B cell (primary cell): ENCODE measurements around the gene PDCD7. TPM values are rescaled to one million over a fixed set of nuclear protein-coding genes. Genes with fewer than 3 reads are reported as not detected.

ENCODE experiments used
- ATAC-seq: fragments of 200-7000 bp; cut with Tn5 transposase; one replicate; pipeline ENCODE4 v1.10.0; 2021; ENCODE audit warnings: low read depth, mild to moderate bottlenecking, moderate number of reproducible peaks, moderate library complexity
- CTCF ChIA-PET: fragments of 350-600 bp; sonication (Branson Sonifier 250); formaldehyde crosslinking; loops from one replicate; lab custom pipeline; 2021; ENCODE audit warnings: antibody characterized with exemption, inconsistent platforms; lab: Charles Lee
- POLR2A ChIA-PET: fragments of 350-600 bp; sonication (Branson Sonifier 250); formaldehyde crosslinking; loops from one replicate; lab custom pipeline; 2021; ENCODE audit warnings: antibody characterized with exemption; lab: Charles Lee
- DNase-seq: peaks from one replicate; pipeline ENCODE4 v3.0.0; 2013
- H2AFZ ChIP-seq: 2 replicates; pipeline ENCODE4 v1.6.1; 2012; ENCODE audit warnings: mild to moderate bottlenecking, low read depth, low read length; ENCODE audit not compliant: insufficient read depth, poor library complexity, severe bottlenecking
- H3K27ac ChIP-seq, 2 donors: 1 replicate in 1 of 2; 2 replicates in 1 of 2; pipeline ENCODE4 v1.5.1; 2012 to 2013; ENCODE audit warnings: low read length in 2 of 2, mild to moderate bottlenecking in 2 of 2, moderate library complexity in 1 of 2
- H3K27me3 ChIP-seq, 4 experiments: fragments of 200-600 bp in 1 of 4; sonication (generic) in 1 of 4; replicated peaks in 1 of 4; 1 replicate in 2 of 4; 2 replicates in 2 of 4; pipeline versions ENCODE4 v1.6.1 to v1.7.0; 2013 to 2016; ENCODE audit warnings: low read length in 3 of 4, mild to moderate bottlenecking in 2 of 4, mixed read lengths in 1 of 4, moderate library complexity in 1 of 4; ENCODE audit not compliant: insufficient read depth in 4 of 4, control insufficient read depth in 3 of 4; ENCODE audit errors: control extremely low read depth in 1 of 4
- H3K36me3 ChIP-seq, 2 experiments: replicated peaks in 1 of 2; 1 replicate in 1 of 2; 2 replicates in 1 of 2; pipeline versions ENCODE4 v1.6.1 to v1.7.1; 2013; ENCODE audit warnings: low read length in 1 of 2; ENCODE audit not compliant: insufficient read depth in 2 of 2, control insufficient read depth in 1 of 2; ENCODE audit errors: control extremely low read depth in 1 of 2, extremely low read depth in 1 of 2
- H3K4me1 ChIP-seq, 2 donors: fragments of 200-600 bp in 1 of 2; sonication (generic) in 1 of 2; 1 replicate in 1 of 2; 2 replicates in 1 of 2; pipeline versions ENCODE4 v1.5.1 to v1.6.1; 2013 to 2017; ENCODE audit warnings: low read length in 2 of 2; ENCODE audit not compliant: control insufficient read depth in 2 of 2, insufficient read depth in 2 of 2
- H3K4me2 ChIP-seq: replicated peaks from 2 replicates; pipeline ENCODE3; 2012; ENCODE audit warnings: mild to moderate bottlenecking, low read depth, low read length; ENCODE audit not compliant: poor library complexity, severe bottlenecking
- H3K4me3 ChIP-seq, 5 experiments: fragments of 200-600 bp in 1 of 5; sonication (generic) in 1 of 5; 1 replicate in 3 of 5; 2 replicates in 2 of 5; pipeline versions ENCODE4 v1.5.1 to v1.7.0; 2011 to 2016; ENCODE audit warnings: low read length in 4 of 5, mild to moderate bottlenecking in 4 of 5, low read depth in 2 of 5, control low read depth in 1 of 5, moderate library complexity in 1 of 5; ENCODE audit not compliant: insufficient read depth in 1 of 5; ENCODE audit errors: control extremely low read depth in 1 of 5, extremely low read depth in 1 of 5
- H3K79me2 ChIP-seq: fragments of 200-600 bp; sonication (generic); one replicate; pipeline ENCODE4 v1.6.0; 2016; ENCODE audit warnings: low read length; ENCODE audit not compliant: control insufficient read depth, insufficient read depth
- H3K9ac ChIP-seq: fragments of 200-600 bp; sonication (generic); 2 replicates; pipeline ENCODE4 v1.6.1; 2017; ENCODE audit warnings: mild to moderate bottlenecking, low read length, moderate library complexity
- H3K9me3 ChIP-seq, 3 donors: one replicate each; pipeline versions ENCODE4 v1.6.1 to v1.7.1; 2013; ENCODE audit warnings: low read length in 2 of 3; ENCODE audit not compliant: control insufficient read depth in 2 of 3, insufficient read depth in 1 of 3; ENCODE audit errors: control extremely low read depth in 1 of 3
- H4K20me1 ChIP-seq: 2 replicates; pipeline ENCODE4 v1.6.0; 2012; ENCODE audit warnings: mild to moderate bottlenecking, low read length; ENCODE audit not compliant: insufficient read depth, control insufficient read depth, poor library complexity, severe bottlenecking
- H3K27ac Mint-ChIP-seq: one replicate; pipeline ENCODE4 v1.8.0; 2021; ENCODE audit warnings: mixed read lengths
- H3K27me3 Mint-ChIP-seq: one replicate; pipeline ENCODE4 v1.8.0; 2021; ENCODE audit warnings: mixed read lengths
- H3K4me1 Mint-ChIP-seq: one replicate; pipeline ENCODE4 v1.8.0; 2021; ENCODE audit warnings: mixed read lengths
- H3K4me3 Mint-ChIP-seq: one replicate; pipeline ENCODE4 v1.8.0; 2021; ENCODE audit warnings: mixed read lengths
- H3K9me3 Mint-ChIP-seq: one replicate; pipeline ENCODE4 v1.8.0; 2022; ENCODE audit warnings: mixed read lengths; ENCODE audit not compliant: insufficient read depth
- CTCF ChIP-seq: fragments of 200-600 bp; IDR thresholded peaks from one replicate; pipeline ENCODE4 v1.8.0; 2022; ENCODE audit warnings: antibody characterized with exemption, mild to moderate bottlenecking
- EZH2 ChIP-seq: IDR thresholded peaks from 2 replicates; pipeline ENCODE4 v1.6.1; 2012; ENCODE audit warnings: borderline replicate concordance, low read depth, mild to moderate bottlenecking, moderate library complexity, low read length; ENCODE audit not compliant: insufficient read depth, poor library complexity, severe bottlenecking
- WGBS: methylation state at CpG from one replicate; pipeline ENCODE4 v1.1.5; 2013; ENCODE audit warnings: missing lambda C conversion rate; ENCODE audit not compliant: insufficient coverage; 5-methylcytosine and 5-hydroxymethylcytosine counted together
- intact Hi-C: fragments of 100-400 bp; cut with micrococcal nuclease; formaldehyde crosslinking; loops from one replicate; pipeline ENCODE4 v1.10.0; 2022
- polyA plus RNA-seq: library from polyadenylated mRNA; depleted of rRNA; stranded (reverse); fragments of >200 nt; gene quantifications from 2 replicates; pipeline ENCODE4 v1.2.3, GENCODE V29; 2012
- total RNA-seq, 2 donors: library from RNA; stranded (reverse); fragments of 120-200 nt in 1 of 2; gene quantifications; 1 replicate in 1 of 2; 2 replicates in 1 of 2; pipeline versions ENCODE4 v1.2.3 to v1.2.4, GENCODE V29; 2013 to 2022

The PDCD7 gene
- total and polyA plus RNA-seq, 2 donors (not counting 1 experiment from before 2014, with no cell fraction given), result 34.6 to 47.0 TPM

GRCh38 chr15:65077291-65077980 is 56.2 kb downstream of the PDCD7 start:
- CTCF ChIA-PET, result interaction anchor here (0.7 to 4.1 kb wide), 4 partner anchors 10 to 545 kb away, joined by 3 to 19 read pairs (median 9); no protein-coding TSS in a partner anchor
- Mint-ChIP-seq H3K4me3 (peak overlapping the region; percentile 63), H3K9me3 (no peaks in the 10 kb centered on the region), H3K27ac (no peak overlapping the region), H3K27me3 (peaks cover 43% of the 10 kb centered on the region), H3K4me1 (peaks cover 9% of the 10 kb centered on the region)
- peaks cover 0 to 8% (median 0%) of the 10 kb centered on the region in 3 donors for H3K9me3 ChIP-seq
- DNase-seq, result no peak
- intact Hi-C loops, result no loop called here
- no peak overlapping the region for H3K9ac ChIP-seq
- POLR2A ChIA-PET, result no interaction called here
- peak overlapping the region; percentile 65 for H3K4me2 ChIP-seq
- 76% methylated on average over 85 of the region's 85 CpGs for WGBS
- no peak overlapping the region for H3K27ac ChIP-seq
- H3K27me3 ChIP-seq, result peaks cover 0 to 30% (median 7%) of the 10 kb centered on the region in 4 experiments
- ATAC-seq, result no peak
- peaks cover 0 to 6% of the 10 kb centered on the region in 2 donors for H3K4me1 ChIP-seq
- H4K20me1 ChIP-seq, result no peaks in the 10 kb centered on the region
- H2AFZ ChIP-seq, result peak overlapping the region; percentile 70
- peak overlapping the region in 1 of 5 experiments; percentile 23 for H3K4me3 ChIP-seq
- H3K36me3 ChIP-seq, result no peaks in the 10 kb centered on the region
- H3K79me2 ChIP-seq, result no peaks in the 10 kb centered on the region
- TF ChIP-seq CTCF (no peak), EZH2 (no peak)
